ENCODE data around the gene CNBP.
"Not testable (repeated sequence)": the region's sequence is repeated elsewhere in the genome, so short reads cannot be mapped to it uniquely, and the experiment has no call there.

Gene CNBP

DNA sequence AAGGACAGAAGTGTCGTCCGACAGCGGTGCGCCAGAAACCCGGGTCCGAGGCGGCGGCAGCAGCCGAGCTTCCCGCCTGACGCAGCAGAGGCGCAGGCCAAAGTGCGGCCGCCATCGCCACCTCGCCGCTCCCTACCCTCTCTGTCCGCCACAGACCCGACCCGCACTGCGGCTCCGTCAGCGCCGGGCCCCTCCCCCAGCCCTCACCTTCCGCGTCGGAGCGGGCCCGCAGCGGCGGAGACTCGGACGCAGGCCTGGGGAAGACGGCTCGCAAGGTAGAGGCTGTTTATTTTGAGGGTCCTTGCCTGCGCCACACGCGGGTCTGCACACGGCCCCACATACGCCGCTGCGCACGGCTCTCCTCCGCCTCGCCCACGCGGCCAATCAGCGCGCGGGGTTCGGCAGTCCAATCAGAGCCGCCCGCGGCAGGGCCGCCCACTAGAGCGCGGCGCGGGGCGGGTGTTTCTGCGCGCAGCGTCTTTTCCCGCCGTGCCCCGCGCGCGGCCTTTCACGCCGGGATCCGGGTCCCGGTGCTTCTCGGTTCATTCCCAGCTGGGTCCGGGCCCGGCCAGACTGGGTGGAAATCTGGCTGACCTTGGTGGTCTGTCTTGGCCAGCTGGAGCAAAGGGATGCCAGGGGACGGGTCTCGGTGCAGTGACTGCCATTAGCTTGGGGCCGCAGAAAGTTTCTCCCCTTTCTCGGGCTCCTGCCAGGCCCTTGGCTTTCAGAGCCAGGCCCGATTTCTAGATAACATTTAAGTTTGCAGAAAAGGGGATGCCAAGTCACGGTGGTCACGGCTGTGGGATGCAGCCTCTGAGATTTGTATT lies at the start of gene CNBP:
TSS of gene CNBP (minus strand) at position 328 of the 827 bp plus-strand sequence. CDS start 12,139 bp downstream, outside the sequence.
- DNase-seq = peak; percentile 89

DNA sequence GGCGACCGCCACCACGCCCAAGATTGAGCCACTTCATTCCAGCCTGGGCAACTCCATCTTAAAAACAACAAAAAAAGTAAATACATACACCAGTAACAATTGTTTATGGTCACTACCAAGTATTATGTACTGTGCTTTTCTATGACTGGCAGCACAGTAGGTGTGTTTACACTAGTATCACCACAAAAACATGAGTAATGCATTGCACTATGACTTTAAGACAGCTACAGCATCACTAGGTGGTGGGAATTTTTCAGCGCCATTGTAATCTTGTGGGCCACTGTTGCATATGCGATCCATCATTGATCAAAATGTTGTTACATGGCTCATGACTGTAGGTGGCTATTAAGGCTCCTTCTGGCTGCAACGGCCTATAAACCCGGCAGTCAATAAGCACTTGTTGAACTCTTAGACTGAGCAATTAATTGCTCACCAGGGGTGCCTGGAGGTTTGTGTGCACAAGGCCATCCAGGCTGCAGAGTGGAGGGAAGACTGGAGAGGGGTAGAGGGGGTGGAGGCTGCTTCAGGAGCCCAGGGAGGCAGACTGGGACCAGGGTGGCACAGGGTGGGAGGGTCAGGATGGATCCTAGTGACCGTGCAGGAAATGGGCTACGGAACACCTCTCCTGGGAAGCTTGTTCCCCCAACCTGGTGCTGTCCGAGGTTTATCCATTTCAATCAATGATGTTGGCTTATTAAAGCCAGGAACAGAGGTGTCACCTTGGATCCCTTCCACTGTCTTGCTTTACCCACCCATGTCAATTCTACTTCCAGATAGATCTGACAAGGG lies 47.8 kb upstream of the CNBP start:
- DNase-seq = no peak

DNA sequence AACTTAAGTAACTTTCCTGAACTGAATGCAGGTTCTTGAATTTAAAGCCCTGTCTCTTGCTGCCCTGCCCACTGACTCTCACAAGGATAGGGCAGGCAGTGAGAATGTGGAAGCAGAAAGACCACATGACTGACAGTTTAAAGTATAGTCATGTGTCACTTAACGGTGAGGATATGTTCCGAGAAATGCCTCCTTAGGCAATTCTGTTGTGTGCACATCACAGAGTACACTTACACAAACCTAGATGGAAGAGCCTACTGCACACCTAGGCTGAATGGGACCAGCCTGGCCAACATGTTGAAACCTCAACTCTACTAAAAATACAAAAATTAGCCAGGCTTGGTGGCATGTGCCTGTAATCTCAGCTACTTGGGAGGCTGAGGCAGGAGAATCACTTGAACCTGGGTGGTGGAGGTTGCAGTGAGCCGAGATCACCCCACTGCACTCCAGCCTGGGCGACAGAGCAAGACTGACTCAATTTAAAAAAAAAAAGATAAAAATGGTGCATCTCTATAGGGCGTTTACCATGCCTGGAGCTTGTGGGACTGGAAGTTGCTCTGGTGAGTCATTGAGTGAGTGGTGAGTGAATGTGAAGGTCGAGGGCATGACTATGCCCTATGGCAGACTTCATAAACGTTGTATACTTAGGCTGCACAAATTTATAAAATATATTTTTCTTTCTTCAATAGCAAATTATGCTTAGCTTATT lies 46.8 kb upstream of the CNBP start:
- DNase-seq = no peak

DNA sequence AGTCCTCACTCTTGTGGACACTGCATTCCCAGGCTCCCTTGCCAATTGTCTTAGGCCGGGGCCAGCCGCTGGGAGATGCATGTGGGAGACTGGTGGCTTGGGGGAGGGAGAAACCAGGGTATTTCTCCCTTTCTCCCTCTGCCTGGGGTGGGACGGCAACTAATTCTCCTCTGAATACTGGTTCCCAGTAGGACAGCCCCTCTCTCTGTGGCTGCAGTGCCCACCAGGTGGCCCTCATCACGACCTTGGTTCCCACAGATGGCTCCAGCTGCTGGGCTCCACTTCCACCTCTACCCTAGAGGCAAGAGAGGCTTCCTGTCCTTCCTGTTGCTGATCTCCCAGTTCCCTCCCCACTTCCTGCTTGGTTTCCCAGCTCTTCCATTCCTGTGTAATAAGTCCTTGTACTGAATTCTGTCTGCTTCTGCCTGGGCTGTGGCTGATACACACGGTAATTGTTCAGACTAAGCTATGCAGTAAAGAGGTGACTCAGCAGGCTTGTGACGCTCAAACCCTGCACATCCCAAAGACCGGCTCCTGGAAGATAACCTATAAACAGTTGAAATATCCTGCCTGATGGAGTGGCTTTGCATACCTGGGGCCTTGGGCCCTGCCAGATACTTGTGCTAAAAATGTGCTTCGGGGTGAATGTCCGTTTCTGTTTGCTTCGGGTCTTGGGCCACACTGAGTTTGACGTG lies 45.3 kb upstream of the CNBP start:
- DNase-seq = no peak

DNA sequence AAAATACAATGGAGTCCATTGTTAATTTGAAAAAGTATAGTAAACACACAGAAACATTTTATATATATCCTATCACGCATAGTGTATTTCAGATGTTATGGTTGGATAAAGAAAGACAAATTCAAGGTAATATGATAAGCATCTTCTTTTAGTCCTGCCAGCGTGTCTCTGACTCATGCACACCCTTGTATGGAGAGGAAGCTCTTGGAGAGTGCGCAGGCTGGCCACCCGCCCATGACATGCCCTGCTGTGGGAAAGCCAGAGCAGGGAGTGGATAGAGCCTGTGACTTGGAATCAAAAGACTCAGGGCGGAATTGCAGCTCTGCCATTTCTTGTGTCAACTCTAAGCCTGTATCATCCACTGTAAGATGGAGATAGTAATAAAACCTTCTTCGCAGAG lies 42.7 kb upstream of the CNBP start:
- DNase-seq = no peak

DNA sequence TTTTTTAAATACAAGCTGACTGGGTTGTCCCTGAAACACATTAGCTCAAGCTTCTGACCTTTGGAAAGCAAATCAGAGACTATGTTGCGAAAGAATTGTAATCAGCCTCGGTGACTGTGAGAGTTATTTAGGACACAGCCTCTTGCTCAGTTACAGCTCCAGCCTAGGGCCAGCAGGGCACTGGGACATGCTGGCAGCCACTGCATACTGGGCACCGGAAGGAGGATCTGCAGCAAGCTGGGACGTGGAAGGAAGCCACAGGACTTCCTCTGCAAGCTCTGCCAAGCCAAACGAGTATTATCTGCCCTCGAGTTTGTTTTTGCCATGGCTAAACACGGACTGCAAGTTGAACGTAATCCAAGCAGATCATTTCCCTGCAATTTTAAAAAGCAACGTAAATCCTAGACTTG lies 41.3 kb upstream of the CNBP start:
- DNase-seq = no peak

DNA sequence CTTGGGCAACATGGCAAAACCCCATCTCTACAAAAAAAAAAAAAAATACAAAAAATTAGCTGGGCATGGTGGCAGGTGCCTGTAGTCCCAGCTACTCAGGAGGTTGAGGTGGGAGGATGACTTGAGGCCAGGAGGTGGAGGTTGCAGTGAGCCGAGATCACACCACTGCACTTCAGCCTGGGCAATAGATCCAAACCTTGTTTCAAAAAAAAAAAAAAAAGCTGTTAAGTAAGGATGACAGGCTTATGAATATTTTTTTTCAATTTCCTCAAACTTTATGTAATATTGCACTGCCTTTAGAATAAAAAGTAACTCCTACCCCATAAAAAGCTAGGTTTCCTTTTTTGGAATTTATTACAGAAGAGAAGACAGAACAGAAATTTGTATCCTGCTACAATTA lies 40.7 kb upstream of the CNBP start:
- not testable (repeated sequence) for DNase-seq

DNA sequence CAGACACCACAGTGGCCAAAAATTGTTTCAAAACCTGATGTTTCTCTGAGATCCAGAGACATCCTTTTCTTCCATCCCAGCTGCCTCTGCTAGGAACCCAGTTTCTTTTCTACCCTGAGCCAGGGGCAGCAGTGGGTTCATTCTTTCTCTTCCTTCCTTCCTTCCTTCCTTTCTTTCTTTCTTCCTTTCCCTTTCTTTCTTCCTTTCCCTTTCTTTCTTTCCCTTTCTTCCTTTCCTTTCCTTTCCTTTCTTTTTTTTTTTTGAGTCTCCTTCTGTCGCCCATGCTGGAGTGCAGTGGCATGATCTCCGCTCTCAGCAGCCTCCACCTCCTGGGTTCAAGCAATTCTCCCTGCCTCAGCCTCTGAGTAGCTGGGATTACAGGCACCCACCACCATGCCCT lies 35.0 kb upstream of the CNBP start:
- DNase-seq = no peak

DNA sequence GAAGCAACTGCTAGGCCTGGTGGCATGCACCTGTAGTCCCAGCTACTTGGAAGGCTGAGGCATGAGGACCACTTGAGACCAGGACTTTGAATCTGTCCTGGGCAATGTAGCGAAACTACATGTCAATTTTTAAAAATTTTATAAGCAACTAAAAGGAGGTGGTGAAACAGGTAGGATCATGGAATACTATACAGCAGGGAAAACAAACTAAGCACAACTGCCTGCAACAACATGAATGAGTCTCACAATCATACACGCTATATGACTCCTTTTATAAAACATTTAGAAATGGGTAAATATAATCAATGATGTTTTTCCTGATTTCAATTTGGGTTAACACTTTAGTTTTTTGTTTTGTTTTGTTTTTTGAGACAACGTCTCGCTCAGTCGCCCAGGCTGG lies 29.5 kb upstream of the CNBP start:
- DNase-seq = no peak

DNA sequence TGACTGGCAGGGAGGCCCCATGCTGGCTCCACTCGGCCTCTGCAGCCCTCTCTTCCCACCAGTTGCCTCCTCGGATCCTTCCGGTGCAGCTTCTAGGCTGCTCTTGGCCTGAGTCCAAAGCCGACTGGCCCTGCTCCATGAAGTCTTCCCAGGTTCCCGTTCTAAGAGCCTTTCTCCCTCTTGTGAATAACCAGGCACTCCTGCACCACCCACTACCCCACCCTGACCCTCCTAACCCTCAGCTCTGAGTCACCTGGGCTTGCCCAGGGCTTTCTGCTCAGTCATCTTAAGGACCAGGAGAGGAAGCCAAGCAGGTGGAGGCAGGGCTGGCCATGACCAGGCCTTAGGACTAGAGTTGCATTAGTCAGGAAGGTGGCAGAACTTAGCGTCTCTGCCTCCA lies 28.1 kb upstream of the CNBP start:
- no peak for DNase-seq

DNA sequence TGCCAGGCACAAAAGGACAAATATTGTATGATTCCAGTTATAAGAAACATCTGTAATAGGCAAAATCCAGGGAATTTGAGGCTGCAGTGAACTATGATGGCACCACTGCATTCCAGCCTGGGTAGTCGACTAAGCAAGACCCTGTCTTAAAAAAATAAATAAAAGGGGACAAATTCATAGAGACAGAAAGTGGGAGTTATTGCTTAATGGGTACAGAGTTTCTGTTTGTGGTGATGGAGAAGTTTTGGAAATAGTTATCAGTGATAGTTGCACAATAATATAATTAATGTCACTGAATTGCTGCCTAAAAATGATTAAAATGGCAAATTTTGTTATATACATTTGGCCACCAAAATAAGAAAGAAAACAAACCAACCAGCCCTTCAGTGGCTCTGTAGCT lies 27.6 kb upstream of the CNBP start:
- DNase-seq = no peak

DNA sequence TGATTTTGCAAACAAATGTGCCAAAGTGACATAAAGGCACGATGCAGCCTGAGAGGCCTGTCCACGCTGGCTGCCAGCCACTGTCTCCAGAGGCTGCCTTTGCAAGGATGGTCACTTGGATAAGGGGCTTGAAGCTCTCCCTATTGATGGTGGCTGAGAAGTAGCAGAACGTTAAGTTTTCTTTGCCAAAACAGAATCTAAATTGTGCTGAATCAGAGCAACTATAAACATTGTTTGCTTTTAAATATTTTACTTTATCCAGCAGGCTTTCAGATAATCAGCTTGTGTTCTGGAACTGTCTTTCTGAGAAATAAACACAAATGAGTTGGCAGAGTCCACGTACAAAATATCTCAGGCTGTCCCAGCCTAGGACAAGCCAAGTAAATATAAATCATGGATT lies 23.8 kb upstream of the CNBP start:
- DNase-seq = no peak

DNA sequence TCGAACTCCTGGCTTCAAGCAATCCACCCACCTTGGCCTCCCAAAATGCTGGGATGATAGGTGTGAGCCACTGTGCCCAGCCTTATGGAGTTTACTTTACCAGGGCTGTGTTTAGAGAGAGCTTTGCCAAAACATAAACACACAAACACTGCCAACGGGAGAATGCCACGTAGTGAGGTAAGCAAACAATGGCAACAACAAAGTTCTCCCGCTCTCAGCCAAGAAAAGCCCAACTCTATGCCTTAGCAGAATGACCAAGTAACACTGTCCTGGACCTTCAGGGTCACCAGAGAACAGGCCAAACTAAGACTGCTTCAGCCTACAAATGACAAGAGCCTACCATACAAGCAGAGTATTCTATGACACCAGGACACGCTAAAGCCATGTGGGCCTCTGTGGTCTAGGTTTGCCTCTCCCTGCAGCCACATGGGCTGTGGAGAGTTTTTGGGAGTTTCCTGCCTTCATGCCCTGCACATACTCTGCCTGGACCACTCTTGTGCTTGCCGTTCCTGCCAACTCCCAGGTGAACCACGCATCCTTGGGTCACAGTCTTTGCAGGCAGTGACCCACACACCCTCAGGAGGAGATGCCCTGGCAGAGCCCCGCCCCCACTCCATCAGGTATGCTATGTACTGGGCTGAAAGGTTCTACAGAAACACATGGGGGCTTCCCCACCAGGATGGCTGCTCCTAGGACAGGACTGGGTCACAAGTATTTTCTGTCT lies 21.6 kb upstream of the CNBP start:
- DNase-seq = no peak

DNA sequence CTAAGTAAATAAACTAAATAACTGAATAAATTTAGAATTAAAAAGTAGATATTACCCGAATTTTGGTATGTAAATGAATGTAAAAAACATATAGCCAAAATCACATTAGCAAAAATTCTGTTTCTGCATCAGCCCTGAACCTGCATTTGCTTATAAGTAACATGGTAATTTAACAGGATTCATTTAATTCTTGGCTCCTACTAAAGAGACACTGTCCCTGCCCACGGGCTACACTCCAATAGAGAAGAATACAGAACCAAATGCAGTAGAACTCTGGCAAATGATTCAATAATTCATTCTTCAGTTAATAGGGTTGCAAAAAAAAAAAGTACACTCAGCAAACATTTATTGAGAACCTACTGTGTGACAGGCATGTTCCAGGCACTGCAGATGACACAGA lies 20.8 kb upstream of the CNBP start:
- DNase-seq = no peak

DNA sequence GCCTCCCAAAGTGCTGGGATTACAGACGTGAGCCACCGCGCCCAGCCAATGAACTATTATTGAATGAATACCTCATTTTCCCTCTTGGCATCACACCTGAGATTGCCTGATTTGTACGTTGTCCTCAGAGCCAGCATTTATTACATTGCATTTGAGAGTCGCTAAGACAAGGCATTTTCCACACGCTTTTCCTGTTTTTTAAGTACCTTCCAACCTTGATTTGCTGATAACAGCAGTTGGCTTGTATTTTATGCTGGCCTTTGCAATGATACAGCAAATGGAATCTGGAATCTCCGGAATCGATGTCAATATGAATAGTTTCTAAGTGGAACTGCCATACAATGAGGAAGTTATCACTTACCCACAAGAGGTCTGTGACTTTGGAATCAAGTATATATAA lies 15.7 kb upstream of the CNBP start:
- DNase-seq = no peak

DNA sequence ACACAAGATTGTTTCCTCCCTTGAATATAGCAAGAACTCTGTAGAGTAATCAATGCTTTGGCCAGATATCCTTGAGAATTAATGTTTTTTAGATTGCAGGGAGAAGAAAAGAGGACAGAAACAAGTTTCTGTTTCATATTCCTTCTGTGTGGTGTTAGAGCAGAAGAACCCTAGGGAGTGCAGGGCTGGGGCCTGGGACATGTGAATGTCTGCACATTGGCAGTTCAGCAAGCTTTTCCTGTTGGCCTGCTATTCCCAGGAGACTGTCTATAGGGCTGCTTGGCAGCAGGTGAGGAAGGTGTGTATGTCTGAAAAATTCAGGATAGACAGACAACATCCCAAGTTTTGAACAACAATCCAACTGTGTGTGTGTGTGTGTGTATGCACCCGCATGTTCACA lies 13.6 kb upstream of the CNBP start:
- DNase-seq = no peak

DNA sequence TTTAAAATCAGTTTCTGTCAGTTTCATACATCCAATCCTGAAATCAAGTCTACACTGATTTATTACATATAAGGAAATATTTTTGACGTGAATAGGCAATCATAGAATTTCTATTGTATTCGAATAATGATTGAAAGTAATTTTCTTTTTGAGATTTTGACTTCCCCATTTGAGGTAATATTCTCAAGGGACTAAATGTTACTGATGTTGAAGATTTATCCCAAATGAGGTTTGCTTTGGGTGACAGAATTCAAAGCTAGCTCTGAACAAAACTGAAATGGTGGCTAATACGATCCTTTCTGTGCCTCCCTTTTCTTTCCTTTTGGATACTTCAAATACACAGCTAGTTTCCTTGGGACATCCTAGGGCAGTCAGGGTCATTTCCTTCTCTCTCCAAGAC lies 12.9 kb upstream of the CNBP start:
- no peak for DNase-seq

DNA sequence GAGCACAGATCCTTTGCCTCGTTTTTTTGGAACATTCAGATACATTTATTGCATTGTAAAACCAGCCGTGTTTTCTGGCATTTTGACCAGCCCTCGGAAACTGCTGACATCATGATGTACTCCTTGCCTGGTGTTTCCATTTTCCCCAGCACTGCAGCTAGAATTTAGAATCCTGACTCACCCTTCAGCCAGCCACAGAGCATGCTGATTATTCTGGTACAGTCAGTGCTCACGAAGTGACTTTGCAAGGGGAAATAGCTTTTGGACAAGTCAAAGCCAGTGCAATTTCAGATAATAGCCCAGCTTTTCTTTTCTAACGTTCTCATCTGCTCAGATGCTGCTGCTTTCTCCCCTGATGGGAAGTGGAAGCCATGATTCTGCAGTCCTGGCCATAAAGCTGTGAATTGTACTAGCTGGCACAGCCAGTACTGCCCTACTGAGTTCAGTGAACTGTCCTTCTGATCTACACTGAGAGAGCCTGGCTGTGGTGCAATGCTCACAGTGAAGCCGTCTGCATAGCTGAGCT lies 12.1 kb upstream of the CNBP start:
- no peak for DNase-seq

DNA sequence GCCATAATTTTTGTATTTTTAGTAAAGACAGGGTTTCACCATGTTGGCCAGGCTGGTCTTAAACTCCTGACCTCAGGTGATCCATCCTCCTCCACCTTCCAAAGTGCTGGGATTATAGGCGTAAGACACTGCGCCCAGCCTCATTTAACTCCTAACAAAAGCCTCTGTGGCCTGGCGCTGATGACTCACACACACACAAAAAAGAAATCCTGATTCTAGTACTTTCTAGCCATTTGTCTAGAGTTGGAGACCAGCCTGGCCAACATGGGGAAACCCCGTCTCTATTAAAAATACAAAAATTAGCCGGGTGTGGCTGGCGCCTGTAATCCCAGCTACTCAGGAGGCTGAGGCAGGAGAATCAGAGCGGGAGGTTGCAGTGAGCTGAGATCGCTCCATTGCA lies 6.1 kb upstream of the CNBP start:
- DNase-seq = not testable (repeated sequence)

DNA sequence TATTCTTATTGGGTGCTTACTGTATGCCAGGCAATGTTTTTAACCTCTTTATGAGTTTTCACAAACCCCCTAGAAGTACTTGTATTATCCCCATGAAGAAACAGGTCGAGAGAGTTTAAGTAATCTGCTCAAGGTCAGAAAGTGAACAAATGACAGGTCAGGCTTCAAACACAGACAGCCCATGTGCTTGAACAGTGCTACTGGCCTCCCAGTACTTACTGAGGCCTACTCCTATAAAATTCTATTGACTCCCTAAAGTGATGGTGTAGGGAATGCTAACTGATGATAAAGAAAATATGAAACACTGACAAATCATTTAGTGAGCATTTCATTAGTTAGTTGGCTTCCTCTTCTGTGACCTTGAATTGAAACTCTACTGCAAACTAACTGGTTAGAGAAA lies 4.2 kb upstream of the CNBP start:
- no peak for DNase-seq

DNA sequence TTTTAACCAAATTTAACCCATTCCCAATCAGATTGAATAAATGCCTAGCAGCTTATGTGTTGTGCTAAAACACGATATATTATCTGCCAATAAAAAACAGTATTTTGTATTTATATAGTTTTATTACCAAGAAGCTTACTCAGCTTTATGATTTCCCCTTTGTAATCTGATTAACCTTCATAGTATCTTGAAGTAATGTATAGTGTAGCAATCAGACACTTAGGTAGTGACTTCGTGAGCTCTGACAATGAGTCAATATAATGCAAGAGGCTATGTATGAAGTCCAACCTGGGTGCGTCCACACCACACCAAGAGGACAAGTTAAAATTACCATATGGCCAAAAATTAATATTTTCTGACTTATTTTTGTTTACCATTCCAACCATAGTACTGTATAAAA lies 2.1 kb upstream of the CNBP start:
- no peak for DNase-seq

Data from activated CD4-positive, alpha-beta T cell treated with anti-CD3 and anti-CD28 coated beads for 1 hour (primary cell).